Lung (tissue), 16 donors: ENCODE data around the gene CETP. TPM values are rescaled to one million over a fixed set of nuclear protein-coding genes. Genes with fewer than 3 reads are reported as not detected.
A peak's percentile ranks its signal among the peaks of the same experiment; 100 is the strongest.

ENCODE experiments used
- ATAC-seq: fragments of 200-7000 bp; cut with Tn5 transposase; one replicate; pipeline ENCODE4 v1.9.1; 2020; ENCODE audit warnings: moderate number of reproducible peaks; ENCODE audit not compliant: insufficient read depth, low FRiP score
- DNase-seq, 3 donors: peaks; one replicate each; pipeline ENCODE4 v3.0.0-alpha.2; 2013 to 2017
- H3K27ac ChIP-seq, 2 donors: one replicate each; pipeline ENCODE4 v1.5.1; 2013; ENCODE audit warnings: mild to moderate bottlenecking in 2 of 2, moderate library complexity in 2 of 2, control low read depth in 1 of 2, inconsistent platforms in 1 of 2, low read depth in 1 of 2, low read length in 1 of 2
- H3K27me3 ChIP-seq, 3 donors: one replicate each; pipeline ENCODE4 v1.5.1; 2013; ENCODE audit warnings: low read length in 2 of 3; ENCODE audit not compliant: control insufficient read depth in 3 of 3, insufficient read depth in 3 of 3
- H3K36me3 ChIP-seq, 4 donors: one replicate each; pipeline ENCODE4 v1.5.1; 2013; ENCODE audit warnings: low read length in 4 of 4, mild to moderate bottlenecking in 1 of 4, moderate library complexity in 1 of 4; ENCODE audit not compliant: control insufficient read depth in 4 of 4, insufficient read depth in 4 of 4
- H3K4me1 ChIP-seq, 5 donors: one replicate each; pipeline ENCODE4 v1.5.1; 2013; ENCODE audit warnings: low read length in 5 of 5, mild to moderate bottlenecking in 2 of 5, moderate library complexity in 1 of 5; ENCODE audit not compliant: control insufficient read depth in 5 of 5, insufficient read depth in 5 of 5
- H3K4me3 ChIP-seq: one replicate; pipeline ENCODE4 v1.5.1; 2013; ENCODE audit warnings: mild to moderate bottlenecking, control low read depth, moderate library complexity
- H3K9ac ChIP-seq, 2 donors: one replicate each; pipeline ENCODE4 v1.5.1; 2013; ENCODE audit warnings: low read length in 2 of 2, control low read depth in 1 of 2; ENCODE audit not compliant: insufficient read depth in 1 of 2
- H3K9me3 ChIP-seq, 4 donors: one replicate each; pipeline ENCODE4 v1.5.1; 2013; ENCODE audit warnings: low read length in 3 of 4, mild to moderate bottlenecking in 1 of 4, moderate library complexity in 1 of 4; ENCODE audit not compliant: control insufficient read depth in 4 of 4, insufficient read depth in 3 of 4
- CTCF ChIP-seq: IDR thresholded peaks from 2 replicates; pipeline ENCODE4 v1.5.1; 2012; ENCODE audit warnings: mild to moderate bottlenecking; ENCODE audit errors: control extremely low read depth, extremely low read depth
- WGBS, 2 donors: extraction: QIAGEN DNeasy Blood & Tissue Kit; methylation state at CpG; one replicate each; pipeline ENCODE4 v1.1.7; 2013; 5-methylcytosine and 5-hydroxymethylcytosine counted together
- long read RNA-seq, 5 donors: transcript quantifications; one replicate each; lab custom pipeline, GENCODE V29; 2026
- polyA plus RNA-seq, 2 donors: library from polyadenylated mRNA; stranded (reverse); fragments of 200-250 nt; gene quantifications; one replicate each; pipeline ENCODE4 v1.2.1, GENCODE V29; 2013
- total RNA-seq, 2 donors: library from RNA; depleted of rRNA in 1 of 2; stranded (reverse); fragments of >200 nt in 1 of 2; gene quantifications; one replicate each; pipeline ENCODE4 v1.2.1, GENCODE V29; 2014 to 2021
- donor health status: control.
- donor health status: control.
- donor health status: Bipolar disorder and iron deficiency.
- donor health status: healthy.
- donor health status: DM: yes; HTN: yes; CAD: no.

Gene CETP
- 1 to 10 TPM in 1 of 2 donors, under 1 TPM in 1; 0.71 to 8.4 TPM for total RNA-seq
- polyA plus RNA-seq, result under 1 TPM; 0.72 to 0.94 TPM
- long read RNA-seq, donor 1, transcript CETP-201 (16 exons, 1,791 nt), result major isoform, 5 of 5 reads
- long read RNA-seq, donor 1, partial matches to known transcripts, result 0 of 5 reads
- long read RNA-seq, donor 1, other reads (novel, unspliced or antisense), result 0 of 5 reads
- long read RNA-seq, donor 2, partial matches to known transcripts, result 0 of 1 reads
- long read RNA-seq, donor 2, other reads (novel, unspliced or antisense), result 0 of 1 reads
- long read RNA-seq, donor 3, partial matches to known transcripts, result 0 of 1 reads
- long read RNA-seq, donor 3, other reads (novel, unspliced or antisense), result 0 of 1 reads
- long read RNA-seq, donor 4, result 0 reads
- long read RNA-seq, donor 5, transcript CETP-201 (16 exons, 1,791 nt), result major isoform, 7 of 10 reads
- long read RNA-seq, donor 5, partial matches to known transcripts, result 0 of 10 reads
- long read RNA-seq, donor 5, other reads (novel, unspliced or antisense), result 0 of 10 reads

DNA sequence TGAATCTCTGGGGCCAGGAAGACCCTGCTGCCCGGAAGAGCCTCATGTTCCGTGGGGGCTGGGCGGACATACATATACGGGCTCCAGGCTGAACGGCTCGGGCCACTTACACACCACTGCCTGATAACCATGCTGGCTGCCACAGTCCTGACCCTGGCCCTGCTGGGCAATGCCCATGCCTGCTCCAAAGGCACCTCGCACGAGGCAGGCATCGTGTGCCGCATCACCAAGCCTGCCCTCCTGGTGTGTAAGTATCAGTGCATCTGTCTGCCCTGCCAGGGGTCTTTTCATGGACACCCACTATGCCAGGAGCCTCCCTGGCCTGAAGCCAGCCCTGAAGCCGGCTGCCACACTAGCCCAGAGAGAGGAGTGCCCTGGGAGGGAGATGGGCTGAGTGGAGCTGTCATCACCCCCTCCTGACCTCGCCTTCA, at the start of gene CETP:
TSS of gene CETP (plus strand) at position 100 of the 431 bp plus-strand sequence. CDS start at position 130, 30 bp downstream.
- Histone ChIP-seq H3K4me3 (no peak within 1 kb of the TSS), H3K9me3 (no peaks in the 10 kb centered on the region), H3K27ac (peak within 1 kb of the TSS in 1 of 2 donors; percentile 82), H3K4me1 (peaks cover 0 to 20% (median 10%) of the 10 kb centered on the region in 5 donors), H3K9ac (no peak within 1 kb of the TSS), H3K36me3 (peaks cover 0 to 2% (median 0%) of the 10 kb centered on the region in 4 donors), H3K27me3 (no peaks in the 10 kb centered on the region)
- DNase-seq, result no peak
- no peak for TF ChIP-seq CTCF
- 58 to 69% methylated on average over 12 of the region's 12 CpGs for WGBS, 2 donors
- no peak for ATAC-seq

DNA sequence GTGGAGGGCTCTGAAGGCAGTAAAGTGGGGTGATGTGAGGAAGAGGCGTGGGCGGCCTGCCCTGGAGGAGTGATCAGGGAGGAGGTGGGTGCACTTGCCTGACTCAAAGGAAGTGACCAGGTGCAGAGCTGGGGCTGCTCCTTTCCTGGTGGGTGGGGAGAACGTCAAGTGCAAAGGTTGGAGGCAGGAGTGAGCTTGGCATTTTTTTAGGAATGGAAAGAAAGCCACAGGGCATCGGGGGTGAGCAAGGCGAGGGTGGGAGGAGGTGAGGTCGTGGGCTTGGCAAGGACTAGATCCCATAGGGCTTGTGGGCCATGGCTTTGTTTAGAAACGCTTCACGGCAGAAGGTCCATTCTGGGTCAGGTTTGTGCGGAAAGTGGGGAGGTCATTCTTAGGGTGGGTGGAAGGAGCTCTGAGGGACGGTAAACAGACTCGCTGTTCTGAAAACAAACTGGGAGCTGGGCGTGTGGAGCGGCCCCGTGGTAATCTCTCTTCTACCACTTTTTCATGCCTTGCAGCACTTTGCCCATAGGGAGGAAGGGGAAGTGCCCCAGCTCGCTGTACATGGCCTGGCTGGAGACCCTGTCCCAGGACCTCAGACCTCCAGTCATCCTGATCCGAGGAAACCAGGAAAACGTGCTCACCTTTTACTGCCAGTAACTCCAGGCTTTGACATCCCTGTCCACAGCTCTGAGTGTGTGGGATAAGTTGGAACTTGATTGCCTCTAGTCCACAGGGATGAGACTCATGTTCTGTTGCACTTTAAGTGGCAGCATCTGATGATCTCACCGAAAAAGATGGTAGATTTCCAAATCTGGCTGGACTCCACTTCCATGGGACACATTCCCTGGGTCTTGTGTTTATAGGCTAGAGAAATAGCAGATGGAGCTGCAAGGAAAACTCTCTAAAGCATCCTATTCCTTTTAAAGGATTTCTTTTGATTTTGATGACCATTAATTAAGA, 48.7 kb upstream of the CETP start:
- Histone ChIP-seq H3K4me3 (no peak overlapping the region), H3K36me3 (no peaks in the 10 kb centered on the region), H3K9me3 (no peaks in the 10 kb centered on the region), H3K27ac (peak overlapping the region in 1 of 2 donors; percentile 0), H3K9ac (no peak overlapping the region), H3K4me1 (peaks cover 0 to 27% (median 10%) of the 10 kb centered on the region in 5 donors), H3K27me3 (no peaks in the 10 kb centered on the region)
- TF ChIP-seq CTCF, result no peak
- DNase-seq (no peak), ATAC-seq (no peak)
- whole genome bisulfite sequencing, 2 donors, result 69 to 75% methylated on average over 18 of the region's 18 CpGs

DNA sequence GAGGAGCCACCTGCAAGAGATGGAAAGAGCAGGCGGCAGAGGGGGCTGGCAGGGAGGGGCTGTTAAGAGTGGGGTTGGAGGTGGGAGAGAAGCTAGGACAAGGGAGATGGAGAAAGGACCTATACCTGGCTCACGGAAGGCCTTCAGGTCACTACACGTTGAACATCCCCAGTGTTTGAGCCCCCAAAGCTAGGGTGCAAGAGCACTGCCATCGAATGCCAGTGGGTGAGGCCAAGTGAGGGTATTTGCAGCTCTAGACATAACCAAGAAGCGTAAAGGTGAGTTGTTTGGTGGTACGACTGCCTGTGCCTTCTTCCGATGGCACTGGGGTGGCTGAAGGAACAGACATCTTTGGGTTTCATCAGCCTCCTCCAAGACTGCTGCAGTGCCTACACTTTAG, 46.9 kb upstream of the CETP start:
- no peak for ATAC-seq
- no peaks in the 10 kb centered on the region for H3K9me3 ChIP-seq

More for the DNA sequence above, 46.9 kb upstream of the CETP start:
- DNase-seq, result no peak
- TF ChIP-seq CTCF, result no peak
- 83 to 84% methylated on average over 7 of the region's 7 CpGs for WGBS, 2 donors
- peak overlapping the region in 1 of 2 donors; percentile 23 for H3K27ac ChIP-seq
- H3K36me3 ChIP-seq, result no peaks in the 10 kb centered on the region
- H3K27me3 ChIP-seq, result no peaks in the 10 kb centered on the region
- H3K4me1 ChIP-seq, result peaks cover 0 to 27% (median 10%) of the 10 kb centered on the region in 5 donors
- H3K9ac ChIP-seq, result no peak overlapping the region
- no peak overlapping the region for H3K4me3 ChIP-seq
